Raji (cell line): Measurements from ENCODE around the gene C10orf67.

Experiments
- POLR2A ChIP-seq: IDR thresholded peaks from 2 replicates; pipeline ENCODE4 v1.6.1; 2011; ENCODE audit warnings: low read depth, low read length, control low read depth; ENCODE audit not compliant: insufficient read depth

The C10orf67 gene

DNA sequence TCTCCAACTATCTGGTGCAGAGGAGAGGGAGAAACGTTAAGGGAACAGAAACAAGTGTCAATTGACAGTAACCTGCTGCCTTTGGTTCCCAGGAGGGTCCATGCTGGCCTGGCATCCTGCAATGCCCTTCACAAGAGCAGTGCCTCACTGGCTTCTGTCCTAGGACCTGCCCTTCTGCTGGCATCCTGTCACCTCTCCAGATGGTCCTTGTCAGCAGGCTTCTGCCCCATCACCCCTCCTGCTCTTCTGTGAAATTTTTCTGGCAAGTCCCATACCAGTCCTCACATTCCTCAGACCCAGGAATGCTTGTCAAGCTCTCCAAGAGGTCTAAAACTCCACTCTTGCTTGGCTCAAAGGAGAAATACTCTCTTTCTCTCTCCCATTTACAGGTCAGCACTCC lies 34.2 kb downstream of the C10orf67 start:
- no peak for TF ChIP-seq POLR2A

DNA sequence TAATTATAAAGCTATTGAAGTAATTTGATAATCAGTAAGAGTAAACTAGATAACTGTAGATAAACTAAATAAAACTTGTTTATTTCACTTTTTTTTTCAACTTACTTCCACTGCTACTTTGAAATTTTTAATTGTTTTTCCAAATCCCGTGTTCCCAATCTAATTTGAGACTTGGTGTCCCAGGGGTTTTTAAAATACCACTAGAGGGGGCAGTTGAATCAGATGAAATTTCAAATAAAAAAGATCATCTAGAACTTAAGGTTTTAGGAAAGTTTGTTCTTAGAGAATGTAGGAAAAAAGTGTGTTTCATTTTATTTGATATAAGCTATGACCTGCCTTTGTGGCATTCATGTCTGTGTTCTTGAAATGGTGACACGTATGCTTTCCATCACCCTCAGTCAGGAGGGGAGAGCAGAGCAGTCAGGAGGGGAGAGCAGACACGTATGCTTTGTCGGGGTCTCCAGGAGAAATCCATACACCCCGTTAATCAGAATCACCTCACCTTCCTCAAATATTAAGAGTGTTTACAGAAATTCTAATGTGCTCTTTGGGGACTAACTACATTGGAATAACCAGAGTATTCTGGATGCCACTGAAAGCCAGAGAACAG lies 49.9 kb downstream of the C10orf67 start:
- no peak for TF ChIP-seq POLR2A

DNA sequence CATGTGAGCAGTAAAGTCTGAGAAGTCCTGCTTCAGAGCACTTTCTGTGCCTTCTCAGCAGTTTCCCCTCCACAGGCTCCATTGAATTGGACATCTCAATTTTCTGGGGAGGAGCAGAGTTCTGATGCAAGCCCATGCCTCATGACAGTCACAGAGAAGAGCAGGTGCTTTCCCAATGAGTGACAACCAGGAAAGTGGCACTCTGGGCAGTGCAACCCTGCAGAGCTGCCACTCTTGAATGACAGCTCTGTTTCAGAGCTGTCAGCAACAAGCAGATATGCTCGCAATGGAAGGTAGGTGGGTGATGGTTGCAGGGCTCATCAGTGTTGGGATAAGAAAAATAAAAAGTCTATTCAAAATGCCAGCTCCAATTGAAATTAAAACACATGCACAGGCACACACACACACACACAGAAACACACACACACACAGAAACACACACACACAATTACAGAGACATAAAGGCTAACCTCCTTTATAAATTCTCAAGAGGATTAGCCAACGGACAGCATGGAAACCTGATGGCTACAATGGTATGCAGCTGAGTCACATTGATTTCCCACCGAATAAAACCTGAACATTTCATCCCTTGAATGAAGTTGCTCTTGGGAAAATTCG lies 50.5 kb downstream of the C10orf67 start:
- no peak for TF ChIP-seq POLR2A

- no peak for TF ChIP-seq POLR2A
Measured at GRCh38 chr10:23293145-23293724, 51.4 kb downstream of the C10orf67 start.

DNA sequence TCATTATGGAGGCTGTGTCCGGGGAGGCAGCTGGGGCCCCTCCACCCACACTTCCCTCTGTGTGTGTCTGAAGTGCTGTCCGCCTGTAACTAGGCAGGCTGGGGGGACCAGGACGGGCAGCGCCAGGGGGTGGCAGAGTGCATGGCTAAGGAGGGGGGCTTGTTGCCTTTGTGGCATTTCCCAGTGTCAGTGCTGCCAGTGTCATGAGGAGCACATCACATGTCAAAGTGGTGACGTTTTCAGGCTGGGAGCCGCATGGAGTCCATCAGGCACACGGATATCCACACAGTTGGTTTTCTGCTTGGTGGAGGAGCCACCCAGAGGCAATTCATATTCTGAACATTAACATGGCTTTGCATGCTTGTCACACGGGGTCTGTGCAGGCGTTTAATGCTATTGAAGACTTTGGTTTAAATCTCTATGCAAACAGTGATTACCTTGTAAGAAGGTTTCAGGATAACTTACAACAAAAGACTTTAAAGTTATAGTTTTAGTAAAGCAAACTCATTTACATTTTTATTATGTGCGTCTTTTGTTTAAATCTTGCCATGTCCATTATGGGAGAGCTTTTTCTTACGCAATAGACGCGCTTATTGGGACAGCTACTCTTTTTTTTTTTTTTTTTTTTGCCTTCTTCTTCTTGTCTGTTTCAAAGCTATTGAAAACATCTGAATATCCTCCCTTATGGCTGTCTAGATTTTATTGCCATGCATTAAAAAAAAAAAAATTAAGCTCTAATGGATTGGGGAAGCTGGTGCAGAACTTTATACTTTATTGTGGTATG lies 52.9 kb downstream of the C10orf67 start:
- no peak for TF ChIP-seq POLR2A

DNA sequence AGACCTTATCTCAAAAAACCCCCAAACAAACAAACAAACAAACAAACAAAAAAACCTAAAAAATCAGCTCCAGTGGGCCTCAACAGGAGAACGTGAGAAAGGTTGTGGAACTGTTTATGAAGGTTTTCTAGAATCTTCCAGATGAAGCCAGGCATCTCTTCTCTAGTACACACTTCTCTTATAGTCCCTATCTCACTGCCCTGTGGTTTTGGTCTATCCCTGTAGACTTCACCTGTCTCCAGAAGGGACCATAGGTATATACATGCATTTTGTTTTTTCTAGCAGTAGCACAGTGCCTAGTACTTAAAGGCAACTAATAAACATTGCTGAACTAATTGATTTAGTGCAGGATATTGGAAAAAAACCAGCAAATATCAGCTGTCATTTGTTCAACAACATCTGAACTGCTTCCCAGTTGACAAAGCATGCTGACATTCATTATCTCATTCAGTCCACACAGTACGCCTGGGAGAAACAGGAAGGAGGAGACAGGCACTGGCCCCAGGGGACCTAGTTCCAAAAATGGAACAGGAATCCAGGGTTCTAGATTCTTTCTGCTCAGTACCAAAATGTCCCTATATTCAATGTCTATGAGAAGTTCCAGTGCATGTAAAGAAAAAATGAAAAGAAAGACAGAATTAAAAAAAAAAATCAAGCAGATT lies 59.8 kb downstream of the C10orf67 start:
- no peak for TF ChIP-seq POLR2A

DNA sequence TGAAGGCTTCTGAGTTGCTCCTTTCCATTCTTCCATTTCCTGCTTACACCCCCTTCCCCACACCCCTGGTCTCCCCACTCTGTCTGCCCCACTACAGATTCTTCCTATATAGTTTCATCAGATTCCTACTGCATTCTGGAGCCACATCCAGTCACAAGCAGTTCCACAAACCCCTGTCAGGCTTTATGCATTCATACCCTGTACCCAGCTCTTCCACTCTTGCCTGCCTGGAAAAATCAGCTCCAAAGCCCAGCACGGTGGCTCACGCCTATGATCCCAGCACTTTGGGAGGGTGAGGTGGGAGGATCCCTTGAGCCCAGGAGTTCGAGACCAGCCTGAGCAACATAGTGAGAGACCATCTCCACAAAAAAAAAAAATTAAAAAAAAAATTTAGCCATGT lies 60.4 kb downstream of the C10orf67 start:
- TF ChIP-seq POLR2A, result no peak

GRCh38 chr10:23283680-23284079 lies 60.9 kb downstream of the C10orf67 start:
- TF ChIP-seq POLR2A, result no peak

GRCh38 chr10:23281044-23281433 lies 63.6 kb downstream of the C10orf67 start:
- no peak for TF ChIP-seq POLR2A

DNA sequence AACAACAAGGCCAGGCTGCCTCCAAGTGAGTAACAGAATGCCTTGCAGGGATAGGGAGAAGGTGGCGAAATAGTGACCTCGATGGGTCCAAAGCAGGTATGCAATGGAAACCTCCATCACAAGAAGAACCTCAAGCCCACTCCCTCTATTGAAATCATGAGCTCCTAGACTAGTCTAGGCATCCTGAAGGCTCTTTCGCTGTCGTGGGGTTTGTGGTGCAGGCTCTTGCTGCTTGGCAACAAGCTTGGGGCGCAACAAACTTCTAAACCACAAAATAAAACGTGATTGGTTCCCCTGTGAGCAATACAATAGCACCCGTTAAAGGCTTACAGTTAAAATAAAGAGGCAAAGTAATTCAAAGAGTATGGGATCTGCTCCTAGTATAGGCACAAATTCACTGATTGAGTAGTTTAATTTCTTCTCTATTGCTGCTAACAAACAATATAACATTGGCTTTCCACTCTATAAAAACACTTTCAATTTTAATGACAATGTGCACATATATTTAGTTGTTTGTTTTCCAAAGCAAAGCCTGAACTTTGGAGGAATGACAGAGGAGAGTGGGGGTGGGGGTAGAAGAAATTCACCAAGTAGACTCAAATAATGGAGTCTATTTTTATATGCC lies 64.1 kb downstream of the C10orf67 start:
- TF ChIP-seq POLR2A, result no peak

GRCh38 chr10:23275355-23275754 lies 69.2 kb downstream of the C10orf67 start:
- no peak for TF ChIP-seq POLR2A

GRCh38 chr10:23270531-23270930 lies 74.1 kb downstream of the C10orf67 start:
- TF ChIP-seq POLR2A, result no peak

GRCh38 chr10:23263441-23264164 lies 81.0 kb downstream of the C10orf67 start:
- no peak for TF ChIP-seq POLR2A

DNA sequence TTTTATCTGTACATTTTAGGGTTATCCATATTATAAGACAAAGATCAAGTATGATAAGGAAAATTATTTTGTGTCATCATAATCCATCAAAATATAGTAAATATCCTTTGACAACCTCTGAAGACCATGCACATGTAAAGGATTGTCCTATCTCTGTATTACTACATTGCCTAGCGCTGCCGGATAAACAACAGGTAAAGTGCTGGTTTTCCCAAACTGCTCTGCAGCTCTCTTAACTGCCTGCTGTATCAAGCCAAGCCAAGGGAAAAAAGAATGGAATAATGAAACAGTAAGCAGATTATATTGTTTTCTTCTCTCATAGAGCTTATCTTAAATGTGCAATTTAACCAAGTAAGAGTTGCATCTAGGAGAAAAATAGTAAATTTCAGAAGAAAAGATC lies 81.7 kb downstream of the C10orf67 start:
- no peak for TF ChIP-seq POLR2A
